ENCODE results near the gene PRSS22. TPM values are rescaled to one million over a fixed set of nuclear protein-coding genes. Genes with fewer than 3 reads are reported as not detected.

Gene PRSS22
- total RNA-seq, 1 experiment from 2014 or later: 36.9 TPM

GRCh38 chr16:2818272-2818876, 39.6 kb downstream of the PRSS22 start:
- Histone ChIP-seq H3K9ac (ENCODE audit: low read length) (no peak overlapping the region), H3F3A (ENCODE audit: low read length, unreplicated experiment) (no peaks in the 10 kb centered on the region), H3K4me2 (ENCODE audit: low read length) (no peak overlapping the region), H3K9me3 (ENCODE audit: low read length) (no peaks in the 10 kb centered on the region), H3K36me3 (ENCODE audit: low read depth, low read length) (no peaks in the 10 kb centered on the region), H3K27me3 (ENCODE audit: low read length) (no peaks in the 10 kb centered on the region), H4K20me1 (ENCODE audit: low read length) (no peaks in the 10 kb centered on the region), H3K4me1 (ENCODE audit: insufficient read depth, low read length) (no peaks in the 10 kb centered on the region), H2AFZ (ENCODE audit: low read length) (no peak overlapping the region), H3K27ac (ENCODE audit: low read length) (no peak overlapping the region), H3K79me2 (ENCODE audit: low read length) (no peaks in the 10 kb centered on the region), H3K4me3 (ENCODE audit: low read length) (no peak overlapping the region), H3K9me2 (replicated peaks; ENCODE audit: low read length) (no peaks in the 10 kb centered on the region)
- DNase-seq (no peak), ATAC-seq (no peak)
- TF ChIP-seq EZH2phosphoT487 (IDR thresholded peaks at IDR 0.05; ENCODE audit: borderline replicate concordance, low read length) (no peak), EZH2 (IDR thresholded peaks at IDR 0.05; ENCODE audit: low read length, unreplicated experiment) (no peak), CTCF (conservative IDR thresholded peaks at IDR 0.05; ENCODE audit: low read depth, low read length) (no peak)
- BruUV-seq (replicated peaks): no TSS peak
- intact Hi-C loops (cut with micrococcal nuclease): no loop called here
- CTCF ChIA-PET: no interaction called here
- POLR2A ChIA-PET (ENCODE audit: unreplicated experiment): no interaction called here

- intact Hi-C loops (cut with micrococcal nuclease): no loop called here
Observed at GRCh38 chr16:2817340-2818271, 40.4 kb downstream of the PRSS22 start.

More at GRCh38 chr16:2817340-2818271, 40.4 kb downstream of the PRSS22 start:
- Histone ChIP-seq H3K9me3 (ENCODE audit: low read length) (no peaks in the 10 kb centered on the region), H3F3A (ENCODE audit: low read length, unreplicated experiment) (no peaks in the 10 kb centered on the region), H3K4me1 (ENCODE audit: insufficient read depth, low read length) (no peaks in the 10 kb centered on the region), H3K9ac (ENCODE audit: low read length) (no peak overlapping the region), H3K36me3 (ENCODE audit: low read depth, low read length) (no peaks in the 10 kb centered on the region), H2AFZ (ENCODE audit: low read length) (no peak overlapping the region), H3K9me2 (replicated peaks; ENCODE audit: low read length) (no peaks in the 10 kb centered on the region), H3K4me3 (ENCODE audit: low read length) (no peak overlapping the region), H4K20me1 (ENCODE audit: low read length) (no peaks in the 10 kb centered on the region), H3K79me2 (ENCODE audit: low read length) (no peaks in the 10 kb centered on the region), H3K4me2 (ENCODE audit: low read length) (no peak overlapping the region), H3K27me3 (ENCODE audit: low read length) (no peaks in the 10 kb centered on the region), H3K27ac (ENCODE audit: low read length) (no peak overlapping the region)
- ChIA-PET POLR2A (ENCODE audit: unreplicated experiment) (no interaction called here), CTCF (no interaction called here)
- DNase-seq (no peak), ATAC-seq (no peak)
- TF ChIP-seq EZH2 (IDR thresholded peaks at IDR 0.05; ENCODE audit: low read length, unreplicated experiment): no peak
- no peak for TF ChIP-seq CTCF (conservative IDR thresholded peaks at IDR 0.05; ENCODE audit: low read depth, low read length)
- TF ChIP-seq EZH2phosphoT487 (IDR thresholded peaks at IDR 0.05; ENCODE audit: borderline replicate concordance, low read length): no peak
- no TSS peak for BruUV-seq (replicated peaks)
